GM21825 (cell line): ENCODE results near the gene SLC30A5.

Source experiments
- ATAC-seq: cut with Tn5 transposase; IDR thresholded peaks from one replicate; pipeline ENCODE4 v1.9.1; 2021; ENCODE audit warnings: mild to moderate bottlenecking, moderate library complexity; ENCODE audit not compliant: unreplicated experiment

SLC30A5 gene

GRCh38 chr5:69166686-69167492, 73.1 kb downstream of the SLC30A5 start, which contains the start of gene CCNB1:
TSS of gene CCNB1 (plus strand) at chr5:69167150. CDS start at chr5:69167263, 113 bp downstream.
- ATAC-seq = peak; percentile 99

GRCh38 chr5:69167493-69167855, 73.7 kb downstream of the SLC30A5 start:
- no peak for ATAC-seq

DNA sequence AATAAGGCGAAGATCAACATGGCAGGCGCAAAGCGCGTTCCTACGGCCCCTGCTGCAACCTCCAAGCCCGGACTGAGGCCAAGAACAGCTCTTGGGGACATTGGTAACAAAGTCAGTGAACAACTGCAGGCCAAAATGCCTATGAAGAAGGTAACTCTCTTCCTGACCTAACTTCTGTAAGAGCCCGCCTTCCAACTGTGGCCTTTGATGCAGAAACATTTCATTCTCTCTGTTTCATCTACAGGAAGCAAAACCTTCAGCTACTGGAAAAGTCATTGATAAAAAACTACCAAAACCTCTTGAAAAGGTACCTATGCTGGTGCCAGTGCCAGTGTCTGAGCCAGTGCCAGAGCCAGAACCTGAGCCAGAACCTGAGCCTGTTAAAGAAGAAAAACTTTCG, 74.1 kb downstream of the SLC30A5 start:
- ATAC-seq = no peak

DNA sequence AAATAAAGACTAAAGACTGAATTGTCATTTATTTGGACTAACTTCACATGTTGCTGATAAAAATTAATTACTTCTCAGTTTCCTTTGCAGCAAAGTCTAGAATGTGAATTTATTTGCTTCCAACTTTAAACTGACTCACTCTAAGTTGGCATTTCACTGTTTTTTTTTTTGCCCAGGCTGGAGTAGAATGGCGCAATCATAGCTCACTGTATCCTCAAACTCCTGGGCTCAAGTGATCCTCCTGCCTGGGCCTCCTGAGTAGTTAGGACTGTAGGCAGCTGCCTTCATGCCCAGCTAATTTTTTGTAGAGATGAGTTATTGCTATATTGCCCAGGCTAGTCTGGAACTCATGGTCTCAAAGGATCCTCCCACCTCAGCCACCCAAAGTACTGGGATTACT, 76.7 kb downstream of the SLC30A5 start:
- ATAC-seq = no peak

DNA sequence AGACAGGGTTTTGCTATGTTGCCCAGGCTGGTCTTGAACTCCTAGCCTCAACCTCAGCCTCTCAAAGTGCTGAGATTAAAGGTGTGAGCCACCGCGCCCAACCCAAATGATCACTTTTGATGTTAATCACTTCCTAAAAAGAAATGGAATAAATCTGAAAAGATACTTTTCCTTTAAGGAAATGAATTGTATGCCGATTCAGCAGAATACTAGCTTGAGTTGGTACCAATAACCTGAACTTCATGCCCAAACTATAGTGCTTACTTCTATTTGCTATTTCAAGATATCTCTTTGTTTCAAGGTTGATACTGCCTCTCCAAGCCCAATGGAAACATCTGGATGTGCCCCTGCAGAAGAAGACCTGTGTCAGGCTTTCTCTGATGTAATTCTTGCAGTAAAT, 77.2 kb downstream of the SLC30A5 start:
- no peak for ATAC-seq
